IPS-NIHi11 (cell line): ENCODE results near the gene ANKRD13C.

Source experiments
- DNase-seq: peaks from one replicate; pipeline ENCODE4 v3.0.0; 2012; ENCODE audit warnings: mixed read lengths, low spot score

Gene ANKRD13C

GRCh38 chr1:70211541-70211940 is 143.0 kb downstream of the ANKRD13C start:
- no peak for DNase-seq

GRCh38 chr1:70210820-70211219 is 143.7 kb downstream of the ANKRD13C start:
- DNase-seq: no peak
